Liver (tissue), 9 donors: ENCODE results near the gene RASSF7. TPM values are rescaled to one million over a fixed set of nuclear protein-coding genes. Genes with fewer than 3 reads are reported as not detected.

Experiments
- DNase-seq: peaks from one replicate; pipeline ENCODE4 v3.0.0-alpha.2; 2017; ENCODE audit warnings: low spot score
- H3K27ac ChIP-seq, 2 donors: one replicate each; pipeline ENCODE4 v1.7.0; 2013; ENCODE audit warnings: inconsistent platforms in 2 of 2, low read length in 2 of 2, control low read depth in 1 of 2, low read depth in 1 of 2, mild to moderate bottlenecking in 1 of 2
- H3K27me3 ChIP-seq, 4 donors: one replicate each; pipeline versions ENCODE4 v1.6.1 to v1.7.0; 2013; ENCODE audit warnings: low read length in 3 of 4, inconsistent platforms in 1 of 4, mild to moderate bottlenecking in 1 of 4, moderate library complexity in 1 of 4; ENCODE audit not compliant: control insufficient read depth in 4 of 4, insufficient read depth in 4 of 4
- H3K36me3 ChIP-seq, 4 donors: one replicate each; pipeline versions ENCODE4 v1.6.1 to v1.7.0; 2013; ENCODE audit warnings: low read length in 3 of 4, mild to moderate bottlenecking in 3 of 4, low read depth in 1 of 4, moderate library complexity in 1 of 4; ENCODE audit not compliant: control insufficient read depth in 4 of 4, insufficient read depth in 3 of 4
- H3K4me1 ChIP-seq, 4 donors: one replicate each; pipeline versions ENCODE4 v1.6.1 to v1.7.0; 2013; ENCODE audit warnings: low read length in 3 of 4, mild to moderate bottlenecking in 3 of 4, moderate library complexity in 1 of 4; ENCODE audit not compliant: control insufficient read depth in 4 of 4, insufficient read depth in 4 of 4
- H3K4me3 ChIP-seq, 3 donors: one replicate each; pipeline versions ENCODE4 v1.6.1 to v1.7.0; 2013; ENCODE audit warnings: low read length in 3 of 3, control low read depth in 1 of 3, low read depth in 1 of 3, mild to moderate bottlenecking in 1 of 3
- H3K9ac ChIP-seq, 2 donors: one replicate each; pipeline ENCODE4 v1.7.0; 2013; ENCODE audit warnings: low read length in 2 of 2, mild to moderate bottlenecking in 2 of 2, moderate library complexity in 2 of 2, control low read depth in 1 of 2, low read depth in 1 of 2
- H3K9me3 ChIP-seq, 4 donors: one replicate each; pipeline versions ENCODE4 v1.6.1 to v1.7.0; 2013; ENCODE audit warnings: low read length in 3 of 4; ENCODE audit not compliant: control insufficient read depth in 4 of 4
- FOXA1 ChIP-seq: IDR thresholded peaks from 2 replicates; pipeline ENCODE4 v1.6.1; 2016; ENCODE audit warnings: antibody characterized with exemption
- HNF4A ChIP-seq, 2 donors: conservative IDR thresholded peaks; 2 replicates each; pipeline ENCODE4 v1.6.1; 2016; ENCODE audit warnings: antibody characterized with exemption in 2 of 2, mild to moderate bottlenecking in 2 of 2
- HNF4G ChIP-seq: IDR thresholded peaks from 2 replicates; pipeline ENCODE4 v1.6.1; 2016; ENCODE audit warnings: antibody characterized with exemption
- JUND ChIP-seq, 2 donors: IDR thresholded peaks; 2 replicates each; pipeline ENCODE4 v1.6.1; 2016; ENCODE audit warnings: antibody characterized with exemption in 2 of 2
- NR2F2 ChIP-seq: IDR thresholded peaks from 2 replicates; pipeline ENCODE4 v1.6.1; 2016; ENCODE audit warnings: antibody characterized with exemption
- RAD21 ChIP-seq, 2 donors: IDR thresholded peaks; 2 replicates each; pipeline ENCODE4 v1.6.1; 2016; ENCODE audit warnings: antibody characterized with exemption in 2 of 2, mild to moderate bottlenecking in 2 of 2
- REST ChIP-seq: IDR thresholded peaks from 2 replicates; pipeline ENCODE4 v1.6.1; 2016; ENCODE audit warnings: antibody characterized with exemption, mild to moderate bottlenecking
- RXRA ChIP-seq, 2 donors: IDR thresholded peaks; 2 replicates each; pipeline ENCODE4 v1.6.1; 2017 to 2018; ENCODE audit warnings: antibody characterized with exemption in 2 of 2, mild to moderate bottlenecking in 1 of 2
- SP1 ChIP-seq: IDR thresholded peaks from 2 replicates; pipeline ENCODE4 v1.6.1; 2018; ENCODE audit warnings: antibody characterized with exemption, mild to moderate bottlenecking
- TAF1 ChIP-seq: conservative IDR thresholded peaks from 2 replicates; pipeline ENCODE4 v1.6.1; 2016; ENCODE audit warnings: antibody characterized with exemption, mild to moderate bottlenecking
- YY1 ChIP-seq: IDR thresholded peaks from 2 replicates; pipeline ENCODE4 v1.6.1; 2016; ENCODE audit warnings: antibody characterized with exemption, mild to moderate bottlenecking
- ZBTB33 ChIP-seq: IDR thresholded peaks from 2 replicates; pipeline ENCODE4 v1.6.1; 2016; ENCODE audit warnings: antibody characterized with exemption
- WGBS: extraction: QIAGEN DNeasy Blood & Tissue Kit; methylation state at CpG from one replicate; pipeline ENCODE4 v1.1.7; 2013; 5-methylcytosine and 5-hydroxymethylcytosine counted together
- polyA plus RNA-seq, 2 donors: library from polyadenylated mRNA; stranded (reverse) in 1 of 2; unstranded in 1 of 2; fragments of 200-250 nt in 1 of 2; fragments of >200 nt in 1 of 2; fragmentation: Nextera tagmentation in 1 of 2; extraction: Ambion mirVana in 1 of 2; gene quantifications; one replicate each; pipeline versions ENCODE4 v1.2.1 to v1.2.3, GENCODE V29; 2013 to 2015
- total RNA-seq, 2 donors: library from RNA; depleted of rRNA; stranded (reverse); fragments of >200 nt; gene quantifications; one replicate each; pipeline ENCODE4 v1.2.3, GENCODE V29; 2014
- TF ChIP-seq, protein P1 (sequence below): IDR thresholded peaks from 2 replicates; pipeline ENCODE4 v1.6.1; 2016; ENCODE audit warnings: antibody characterized with exemption
- TF ChIP-seq, protein P2 (sequence below): fragments of 150-350 bp; IDR thresholded peaks from 2 replicates; pipeline ENCODE4 v1.5.1; 2017; ENCODE audit warnings: improper control_type of control experiment, low read depth, low read length; ENCODE audit not compliant: missing input control
- donor health status: healthy.
- donor health status: healthy.
- donor health status: healthy.
- donor health status: healthy.
- donor health status: healthy.

Gene RASSF7
- total and polyA plus RNA-seq, 4 donors, result 11.5 to 50.4 (median 36.9) TPM

DNA sequence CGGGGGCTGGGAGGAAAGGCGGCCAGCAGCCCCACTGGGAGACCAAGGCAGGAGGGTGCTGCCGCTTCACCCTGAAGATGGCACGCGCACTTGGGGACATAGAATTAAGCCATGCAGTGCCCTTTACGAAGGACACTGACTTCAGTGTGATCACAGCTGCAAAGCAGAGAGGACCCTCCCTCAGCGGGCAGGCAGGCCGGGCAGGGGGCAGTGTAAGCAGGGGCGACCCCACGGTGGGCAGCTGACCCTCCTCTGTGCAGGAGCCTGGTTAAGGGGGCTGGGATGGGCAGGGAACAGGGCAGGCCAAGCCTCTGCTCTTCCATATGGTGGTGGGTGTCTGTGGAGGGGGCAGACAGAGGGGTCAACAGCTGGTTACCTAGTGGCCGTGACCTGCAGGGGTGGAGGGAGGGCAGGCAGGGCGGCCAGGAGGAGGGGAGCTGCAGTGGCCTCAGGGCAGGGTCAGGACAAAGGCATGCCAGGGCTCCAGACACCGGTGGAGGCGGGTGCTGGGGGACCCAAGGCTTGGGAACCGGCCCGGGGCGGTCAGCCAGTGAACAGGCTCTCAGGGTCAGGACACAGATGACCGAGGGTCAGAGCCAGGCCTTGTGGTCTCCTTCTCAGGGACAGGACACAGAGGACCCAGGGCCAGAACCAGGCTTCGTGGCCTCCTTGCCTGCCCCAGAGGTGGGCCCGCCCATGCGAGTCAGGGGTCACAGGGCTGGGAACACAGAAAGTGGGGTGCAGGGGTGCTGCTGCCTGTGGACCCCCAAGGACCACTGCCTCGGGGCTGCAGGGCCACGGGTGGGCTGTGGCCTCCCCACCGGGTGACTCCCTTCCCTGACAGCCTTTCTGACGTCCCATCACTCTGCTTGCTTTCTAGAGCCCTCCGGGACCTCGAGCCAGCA lies 7.4 kb upstream of the RASSF7 start:
- Histone ChIP-seq H3K9me3 (no peaks in the 10 kb centered on the region), H3K27me3 (no peaks in the 10 kb centered on the region), H3K9ac (no peak overlapping the region), H3K4me1 (peaks cover 6 to 21% (median 10%) of the 10 kb centered on the region in 4 donors), H3K36me3 (peaks cover 0 to 1% (median 0%) of the 10 kb centered on the region in 4 donors), H3K27ac (no peak overlapping the region), H3K4me3 (no peak overlapping the region)
- TF ChIP-seq HNF4A (conservative IDR thresholded peaks at IDR 0.05) (no peak), REST (no peak), SP1 (no peak), RAD21 (IDR thresholded peaks at IDR 0.05) (no peak), TAF1 (no peak), YY1 (no peak), JUND (IDR thresholded peaks at IDR 0.05) (no peak), HNF4G (no peak), FOXA1 (no peak), NR2F2 (no peak)
- TF ChIP-seq, protein P1, sequence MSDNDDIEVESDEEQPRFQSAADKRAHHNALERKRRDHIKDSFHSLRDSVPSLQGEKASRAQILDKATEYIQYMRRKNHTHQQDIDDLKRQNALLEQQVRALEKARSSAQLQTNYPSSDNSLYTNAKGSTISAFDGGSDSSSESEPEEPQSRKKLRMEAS, result no peak
- WGBS, result 70% methylated on average over 27 of the region's 27 CpGs
- no peak for DNase-seq

- H3K27ac ChIP-seq, result no peak overlapping the region
- H3K9ac ChIP-seq, result no peak overlapping the region
- H3K27me3 ChIP-seq, result no peaks in the 10 kb centered on the region
- DNase-seq, result no peak
- H3K4me1 ChIP-seq, result peaks cover 6 to 21% (median 10%) of the 10 kb centered on the region in 4 donors
- WGBS, result 66% methylated on average over 11 of the region's 11 CpGs
- H3K36me3 ChIP-seq, result peaks cover 0 to 1% (median 0%) of the 10 kb centered on the region in 4 donors
- H3K4me3 ChIP-seq, result no peak overlapping the region
- no peaks in the 10 kb centered on the region for H3K9me3 ChIP-seq
- no peak for TF ChIP-seq TAF1
- no peak for TF ChIP-seq RXRA (IDR thresholded peaks at IDR 0.05)
- no peak for TF ChIP-seq ZBTB33
- TF ChIP-seq, protein P2, sequence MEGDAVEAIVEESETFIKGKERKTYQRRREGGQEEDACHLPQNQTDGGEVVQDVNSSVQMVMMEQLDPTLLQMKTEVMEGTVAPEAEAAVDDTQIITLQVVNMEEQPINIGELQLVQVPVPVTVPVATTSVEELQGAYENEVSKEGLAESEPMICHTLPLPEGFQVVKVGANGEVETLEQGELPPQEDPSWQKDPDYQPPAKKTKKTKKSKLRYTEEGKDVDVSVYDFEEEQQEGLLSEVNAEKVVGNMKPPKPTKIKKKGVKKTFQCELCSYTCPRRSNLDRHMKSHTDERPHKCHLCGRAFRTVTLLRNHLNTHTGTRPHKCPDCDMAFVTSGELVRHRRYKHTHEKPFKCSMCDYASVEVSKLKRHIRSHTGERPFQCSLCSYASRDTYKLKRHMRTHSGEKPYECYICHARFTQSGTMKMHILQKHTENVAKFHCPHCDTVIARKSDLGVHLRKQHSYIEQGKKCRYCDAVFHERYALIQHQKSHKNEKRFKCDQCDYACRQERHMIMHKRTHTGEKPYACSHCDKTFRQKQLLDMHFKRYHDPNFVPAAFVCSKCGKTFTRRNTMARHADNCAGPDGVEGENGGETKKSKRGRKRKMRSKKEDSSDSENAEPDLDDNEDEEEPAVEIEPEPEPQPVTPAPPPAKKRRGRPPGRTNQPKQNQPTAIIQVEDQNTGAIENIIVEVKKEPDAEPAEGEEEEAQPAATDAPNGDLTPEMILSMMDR, result no peak
- TF ChIP-seq JUND (IDR thresholded peaks at IDR 0.05), result no peak
These were observed 6.8 kb upstream of the RASSF7 start for GRCh38 chr11:553988-554340.
